ENCODE data around the gene PAX8. TPM values are rescaled to one million over a fixed set of nuclear protein-coding genes. Genes with fewer than 3 reads are reported as not detected.

Gene PAX8
- total and polyA plus RNA-seq, 2 donors (not counting 1 experiment from before 2014, with no cell fraction given), result 0.45 to 0.64 TPM

- peak overlapping the region in 1 of 2 donors; percentile 64 for H3K27ac ChIP-seq (ENCODE audit: low read length in 2 of 2)
- H3K27me3 ChIP-seq (replicated peaks in 1 of 4; ENCODE audit: control extremely low read depth in 1 of 4, control insufficient read depth in 3 of 4, insufficient read depth in 4 of 4, low read length in 3 of 4), result no peaks in the 10 kb centered on the region
- no peak overlapping the region for H3K4me2 ChIP-seq (replicated peaks; ENCODE audit: low read depth, low read length, poor library complexity, severe bottlenecking)
- ATAC-seq (ENCODE audit: low read depth), result no peak
- ChIA-PET CTCF (interaction anchor here (0.8 to 14.9 kb wide), 6 partner anchors 9 to 205 kb away, joined by 3 to 257 read pairs (median 6); no protein-coding TSS in a partner anchor), POLR2A (interaction anchor here (0.7 kb wide), 1 partner anchor 458 kb away, joined by 9 read pairs; no protein-coding TSS in a partner anchor)
- H3K27me3 Mint-ChIP-seq, result no peaks in the 10 kb centered on the region
- H3K79me2 ChIP-seq (ENCODE audit: control insufficient read depth, insufficient read depth, low read length), result peaks cover 88% of the 10 kb centered on the region
- peaks cover 4 to 83% of the 10 kb centered on the region in 2 experiments for H3K36me3 ChIP-seq (replicated peaks in 1 of 2; ENCODE audit: control extremely low read depth in 1 of 2, control insufficient read depth in 1 of 2, extremely low read depth in 1 of 2, insufficient read depth in 2 of 2, low read length in 1 of 2)
- TF ChIP-seq, protein P1, sequence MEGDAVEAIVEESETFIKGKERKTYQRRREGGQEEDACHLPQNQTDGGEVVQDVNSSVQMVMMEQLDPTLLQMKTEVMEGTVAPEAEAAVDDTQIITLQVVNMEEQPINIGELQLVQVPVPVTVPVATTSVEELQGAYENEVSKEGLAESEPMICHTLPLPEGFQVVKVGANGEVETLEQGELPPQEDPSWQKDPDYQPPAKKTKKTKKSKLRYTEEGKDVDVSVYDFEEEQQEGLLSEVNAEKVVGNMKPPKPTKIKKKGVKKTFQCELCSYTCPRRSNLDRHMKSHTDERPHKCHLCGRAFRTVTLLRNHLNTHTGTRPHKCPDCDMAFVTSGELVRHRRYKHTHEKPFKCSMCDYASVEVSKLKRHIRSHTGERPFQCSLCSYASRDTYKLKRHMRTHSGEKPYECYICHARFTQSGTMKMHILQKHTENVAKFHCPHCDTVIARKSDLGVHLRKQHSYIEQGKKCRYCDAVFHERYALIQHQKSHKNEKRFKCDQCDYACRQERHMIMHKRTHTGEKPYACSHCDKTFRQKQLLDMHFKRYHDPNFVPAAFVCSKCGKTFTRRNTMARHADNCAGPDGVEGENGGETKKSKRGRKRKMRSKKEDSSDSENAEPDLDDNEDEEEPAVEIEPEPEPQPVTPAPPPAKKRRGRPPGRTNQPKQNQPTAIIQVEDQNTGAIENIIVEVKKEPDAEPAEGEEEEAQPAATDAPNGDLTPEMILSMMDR (IDR thresholded peaks at IDR 0.05), result no peak
- H4K20me1 ChIP-seq (ENCODE audit: control insufficient read depth, insufficient read depth, low read length, poor library complexity, severe bottlenecking), result peaks cover 89% of the 10 kb centered on the region
- peaks cover 47 to 72% of the 10 kb centered on the region in 2 donors for H3K4me1 ChIP-seq (ENCODE audit: control insufficient read depth in 2 of 2, insufficient read depth in 2 of 2, low read length in 2 of 2)
- WGBS (ENCODE audit: insufficient coverage), result 90% methylated on average over 7 of the region's 8 CpGs
- no peak overlapping the region for H3K4me3 Mint-ChIP-seq
- peak overlapping the region; percentile 50 for H3K27ac Mint-ChIP-seq
- intact Hi-C loops (cut with micrococcal nuclease), result no loop called here
- H3K9me3 Mint-ChIP-seq (ENCODE audit: insufficient read depth), result no peaks in the 10 kb centered on the region
- no peak for DNase-seq
- H3K4me1 Mint-ChIP-seq, result peaks cover 80% of the 10 kb centered on the region
- H3K4me3 ChIP-seq (ENCODE audit: control extremely low read depth in 1 of 5, extremely low read depth in 1 of 5, insufficient read depth in 1 of 5, low read depth in 2 of 5, low read length in 4 of 5), result no peak overlapping the region
- H3K9ac ChIP-seq (ENCODE audit: low read length), result no peak overlapping the region
- no peak overlapping the region for H2AFZ ChIP-seq (ENCODE audit: insufficient read depth, low read depth, low read length, poor library complexity, severe bottlenecking)
- no peaks in the 10 kb centered on the region for H3K9me3 ChIP-seq (ENCODE audit: control extremely low read depth in 1 of 3, control insufficient read depth in 2 of 3, insufficient read depth in 1 of 3, low read length in 2 of 3)
Observed at GRCh38 chr2:113184531-113185230, 94.0 kb downstream of the PAX8 start.

DNA sequence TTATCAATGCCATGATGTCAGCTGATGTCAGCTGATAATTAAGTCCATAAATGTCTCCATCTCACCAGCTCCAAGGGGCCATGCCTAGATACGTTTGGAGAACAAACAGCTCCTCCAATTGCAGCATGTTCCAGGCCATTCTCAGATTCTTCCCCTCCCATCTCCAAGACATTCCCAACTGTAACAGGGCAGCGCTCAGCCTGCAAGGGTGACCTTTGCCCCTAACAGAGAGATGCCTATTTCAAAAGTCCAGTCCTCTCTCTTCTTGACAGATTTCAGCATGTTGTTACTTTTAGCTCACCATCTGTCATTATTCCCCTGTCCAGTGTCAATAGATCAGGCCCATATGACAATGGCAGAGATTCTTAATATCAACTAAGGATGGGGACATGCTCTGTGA, 95.0 kb downstream of the PAX8 start:
- Histone ChIP-seq H3K27ac (ENCODE audit: low read length in 2 of 2) (peak overlapping the region in 1 of 2 donors; percentile 64), H3K79me2 (ENCODE audit: control insufficient read depth, insufficient read depth, low read length) (peaks cover 91% of the 10 kb centered on the region)

More for the DNA sequence above, 95.0 kb downstream of the PAX8 start:
- no peak overlapping the region for H2AFZ ChIP-seq (ENCODE audit: insufficient read depth, low read depth, low read length, poor library complexity, severe bottlenecking)
- no peak overlapping the region for H3K4me3 ChIP-seq (ENCODE audit: control extremely low read depth in 1 of 5, extremely low read depth in 1 of 5, insufficient read depth in 1 of 5, low read depth in 2 of 5, low read length in 4 of 5)
- no peaks in the 10 kb centered on the region for H3K9me3 ChIP-seq (ENCODE audit: control extremely low read depth in 1 of 3, control insufficient read depth in 2 of 3, insufficient read depth in 1 of 3, low read length in 2 of 3)
- peak overlapping the region; percentile 27 for H3K27ac Mint-ChIP-seq
- no peak for DNase-seq
- peaks cover 82% of the 10 kb centered on the region for H3K4me1 Mint-ChIP-seq
- H3K4me2 ChIP-seq (replicated peaks; ENCODE audit: low read depth, low read length, poor library complexity, severe bottlenecking), result no peak overlapping the region
- H3K27me3 ChIP-seq (replicated peaks in 1 of 4; ENCODE audit: control extremely low read depth in 1 of 4, control insufficient read depth in 3 of 4, insufficient read depth in 4 of 4, low read length in 3 of 4), result no peaks in the 10 kb centered on the region
- intact Hi-C loops (cut with micrococcal nuclease), result no loop called here
- peak overlapping the region; percentile 33 for H3K4me3 Mint-ChIP-seq
- H4K20me1 ChIP-seq (ENCODE audit: control insufficient read depth, insufficient read depth, low read length, poor library complexity, severe bottlenecking), result peaks cover 98% of the 10 kb centered on the region
- no peak for TF ChIP-seq EZH2 (IDR thresholded peaks at IDR 0.05; ENCODE audit: borderline replicate concordance, insufficient read depth, low read depth, low read length, poor library complexity, severe bottlenecking)
- TF ChIP-seq, protein P1 (IDR thresholded peaks at IDR 0.05), result no peak
- peaks cover 53 to 75% of the 10 kb centered on the region in 2 donors for H3K4me1 ChIP-seq (ENCODE audit: control insufficient read depth in 2 of 2, insufficient read depth in 2 of 2, low read length in 2 of 2)
- 92% methylated on average over 2 of the region's 2 CpGs for WGBS (ENCODE audit: insufficient coverage)
- ChIA-PET POLR2A (no interaction called here), CTCF (interaction anchor here (0.8 to 14.9 kb wide), 8 partner anchors 8 to 206 kb away, joined by 3 to 257 read pairs (median 6); no protein-coding TSS in a partner anchor)
- no peaks in the 10 kb centered on the region for H3K27me3 Mint-ChIP-seq
- no peaks in the 10 kb centered on the region for H3K9me3 Mint-ChIP-seq (ENCODE audit: insufficient read depth)
- no peak for ATAC-seq (ENCODE audit: low read depth)
- no peak overlapping the region for H3K9ac ChIP-seq (ENCODE audit: low read length)
- peaks cover 3 to 85% of the 10 kb centered on the region in 2 experiments for H3K36me3 ChIP-seq (replicated peaks in 1 of 2; ENCODE audit: control extremely low read depth in 1 of 2, control insufficient read depth in 1 of 2, extremely low read depth in 1 of 2, insufficient read depth in 2 of 2, low read length in 1 of 2)
